Hematopoietic multipotent progenitor cell treated with erythropoietin and hydrocortisone succinate and interleukin-3 and kit ligand, for 6 days (in vitro differentiated cells): Measurements from ENCODE around the gene USP51.
"Not testable (repeated sequence)": the region's sequence is repeated elsewhere in the genome, so short reads cannot be mapped to it uniquely, and the experiment has no call there.

Source experiments
- DNase-seq: peaks from one replicate; pipeline ENCODE4 v3.0.0-alpha.2; 2015

Gene USP51

DNA sequence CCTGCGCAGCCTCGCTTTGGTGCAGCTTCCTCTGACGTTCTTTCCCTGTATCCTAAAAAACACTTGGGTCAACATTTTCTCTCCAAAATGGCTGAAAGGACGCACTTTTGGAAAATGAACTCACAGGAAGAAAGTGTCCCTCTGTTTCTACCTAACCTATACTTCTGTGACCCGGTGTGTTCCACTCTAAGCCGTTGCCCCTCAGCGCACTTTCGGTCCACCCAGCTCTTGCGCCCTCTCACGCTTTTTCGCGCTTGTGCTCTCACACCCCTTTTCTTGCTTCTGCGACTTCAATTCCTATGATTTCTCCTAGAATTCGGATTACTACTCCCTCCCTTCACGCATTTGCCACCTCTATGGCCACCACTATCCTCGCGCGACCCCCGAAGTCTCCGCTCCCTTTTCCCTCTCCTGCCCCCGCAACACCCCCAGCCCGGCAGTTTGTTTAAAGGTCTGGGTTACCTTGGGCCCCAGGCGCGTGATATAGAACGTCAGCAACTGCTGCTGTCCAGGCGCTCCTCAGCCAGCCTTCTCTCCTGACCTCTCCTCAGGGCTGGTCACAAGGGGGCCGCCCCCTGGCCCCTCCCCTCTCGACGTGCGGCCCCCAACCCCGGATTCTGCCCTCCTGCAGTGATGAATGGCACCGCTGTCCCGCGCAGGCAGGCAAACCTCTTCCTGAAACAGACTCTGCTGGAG, at the start of gene USP51:
Gene USP51, minus strand, starts transcription at position 535 of the 696 bp plus-strand sequence. CDS start 909 bp downstream, outside the sequence.
- DNase-seq, result peak; percentile 57

DNA sequence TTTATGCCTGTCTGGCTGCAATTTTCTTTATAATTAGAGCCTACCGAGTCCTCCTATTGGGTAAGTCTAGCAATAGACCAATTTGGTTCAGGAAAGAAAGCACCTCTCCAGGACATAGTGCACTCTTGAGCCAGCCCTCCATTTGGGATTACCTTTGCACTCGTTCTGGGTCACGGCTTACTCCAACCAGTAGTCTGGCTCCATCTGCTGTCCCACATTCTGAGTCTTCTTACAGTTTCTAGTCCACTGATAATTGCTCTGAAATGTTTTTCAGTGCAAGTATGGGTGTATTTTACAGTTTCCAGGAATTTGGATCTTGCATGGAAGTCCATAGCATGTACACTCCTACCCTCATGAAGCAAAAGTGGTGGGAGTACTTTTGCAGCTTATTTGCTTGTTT, 34.8 kb upstream of the USP51 start:
- DNase-seq, result peak; percentile 1

DNA sequence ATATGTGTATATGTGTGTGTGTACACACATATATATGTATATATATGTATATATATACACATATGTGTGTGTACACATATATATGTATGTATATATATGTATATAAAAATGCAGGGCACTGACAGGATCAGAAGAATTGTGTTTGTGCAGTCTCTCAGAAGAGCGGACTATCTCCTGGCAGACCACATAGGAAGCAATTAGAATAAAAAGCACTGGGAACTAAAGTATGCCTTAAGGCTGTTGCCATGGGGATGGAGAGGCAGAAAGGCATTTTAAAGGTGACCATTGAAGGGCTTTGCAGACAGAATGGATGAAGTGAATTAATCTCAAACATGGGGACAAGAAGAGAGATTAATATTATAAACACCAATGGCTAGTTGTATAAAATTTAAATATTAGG, 33.7 kb upstream of the USP51 start:
- DNase-seq, result no peak

DNA sequence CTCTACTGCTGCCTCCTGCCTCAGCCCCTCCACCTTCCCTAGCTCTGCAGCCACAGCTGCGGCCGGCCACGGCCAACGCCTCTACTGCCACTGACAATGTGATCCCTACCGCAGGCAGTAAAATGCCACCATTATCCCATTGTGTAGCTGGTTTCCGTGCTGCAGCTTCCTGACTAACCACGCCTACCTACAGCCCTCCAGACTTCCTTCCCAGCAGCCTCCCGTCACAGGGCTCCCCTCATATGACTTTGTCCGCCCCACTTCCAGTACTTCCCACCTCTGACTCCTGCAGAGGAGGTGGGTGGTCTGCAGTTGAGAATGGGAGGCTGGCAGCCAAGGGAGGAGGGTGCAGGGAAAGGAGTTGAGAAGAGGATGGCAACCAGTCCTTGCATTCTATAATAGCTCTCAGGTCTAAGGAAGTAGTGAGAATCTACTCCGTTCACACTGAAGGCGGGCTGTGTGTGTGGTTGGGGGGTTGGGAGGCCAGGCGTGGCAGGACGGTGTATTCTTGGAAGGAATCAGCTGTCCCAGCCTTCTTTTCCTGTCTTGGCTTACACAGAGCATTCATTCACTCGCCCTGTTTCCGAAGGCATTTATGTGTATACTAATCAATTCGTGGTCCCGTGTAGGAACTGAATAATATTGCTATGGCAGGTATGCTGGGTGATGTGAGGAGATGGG, 33.1 kb upstream of the USP51 start:
- no peak for DNase-seq

DNA sequence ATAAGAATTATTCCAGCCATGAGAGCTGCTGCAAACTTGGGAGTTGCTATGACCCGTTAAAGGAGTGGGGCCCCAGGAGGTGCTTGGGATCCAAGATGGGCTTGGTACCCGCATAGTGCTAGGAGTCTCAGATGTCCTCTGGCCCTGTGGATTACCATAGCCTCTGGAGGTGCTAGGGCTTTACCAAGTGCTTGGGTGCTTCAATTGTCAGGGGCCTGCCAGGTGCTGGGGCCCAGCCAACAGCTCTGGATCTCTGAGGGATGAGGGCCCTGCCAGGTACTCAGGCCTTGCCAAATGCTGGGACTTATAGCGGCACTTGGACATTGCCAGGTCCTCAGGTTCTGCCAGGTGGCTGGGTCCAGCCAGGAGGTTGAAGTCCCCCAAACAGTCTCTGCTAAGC, 32.0 kb upstream of the USP51 start:
- no peak for DNase-seq

DNA sequence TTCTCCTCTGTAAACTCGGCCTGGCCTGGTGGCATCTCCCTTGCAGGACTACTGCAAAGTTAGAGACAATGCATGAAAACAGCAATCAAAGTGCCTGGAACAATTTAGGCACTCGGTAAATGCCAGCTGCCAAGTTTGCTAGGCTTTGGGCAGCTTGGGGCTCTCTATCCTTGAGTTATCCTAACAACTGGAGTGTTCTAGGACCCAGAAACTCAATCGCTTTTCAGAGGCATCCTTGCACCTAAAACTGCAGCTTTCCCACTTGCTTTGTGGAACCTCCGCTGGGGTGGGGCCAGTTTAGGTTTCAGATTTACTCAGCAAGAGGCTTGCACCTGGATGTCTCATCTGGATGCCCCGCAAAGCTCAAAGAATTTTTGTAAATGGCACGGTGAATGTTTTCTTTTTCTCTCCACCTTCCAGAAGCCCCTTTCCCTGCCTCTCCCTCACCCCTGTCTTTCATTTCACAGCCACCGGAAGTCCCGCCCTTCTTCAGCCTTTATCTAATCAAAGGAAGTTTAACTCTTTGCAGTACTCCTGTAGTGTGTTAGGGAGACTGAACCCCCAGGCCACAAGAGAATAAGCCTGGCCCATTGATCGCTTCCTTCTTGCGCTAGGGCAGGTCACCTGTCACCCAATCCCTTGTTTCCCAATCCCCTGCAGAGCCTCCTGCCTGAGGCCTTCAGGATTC, 27.3 kb upstream of the USP51 start:
- not testable (repeated sequence) for DNase-seq

DNA sequence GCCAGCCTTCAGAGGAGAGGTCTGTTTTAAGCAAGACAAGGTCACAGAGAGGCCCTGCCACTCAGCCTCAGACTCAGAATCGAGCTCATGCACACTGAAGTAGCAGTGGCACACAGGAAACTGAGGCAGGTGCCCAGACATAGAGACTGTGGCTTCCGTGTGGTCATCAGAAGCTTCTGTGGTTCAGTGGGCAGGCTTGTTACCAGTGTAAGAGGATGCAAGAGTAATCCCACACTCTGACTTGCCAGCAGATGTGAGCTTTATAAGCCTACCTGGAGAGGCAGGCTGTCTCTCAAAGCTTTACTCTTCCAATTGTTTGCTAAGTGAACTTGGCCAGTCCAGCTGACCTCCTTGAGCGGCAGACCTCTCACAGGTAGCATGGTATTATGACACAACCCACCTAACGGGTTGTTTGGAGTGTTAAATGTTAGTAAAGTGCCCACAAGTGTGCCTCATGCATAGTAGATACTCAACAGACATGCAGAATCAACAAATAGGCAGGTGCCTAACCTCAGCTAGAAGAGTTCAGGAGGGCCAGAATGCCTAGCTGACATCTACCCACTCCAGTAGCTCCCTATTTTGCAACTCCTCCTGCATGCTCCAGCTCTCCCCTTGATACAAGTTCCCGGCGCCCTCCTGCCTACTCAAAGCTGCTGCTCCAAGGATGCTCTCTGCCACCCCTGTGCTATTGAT, 23.5 kb upstream of the USP51 start:
- DNase-seq, result not testable (repeated sequence)

DNA sequence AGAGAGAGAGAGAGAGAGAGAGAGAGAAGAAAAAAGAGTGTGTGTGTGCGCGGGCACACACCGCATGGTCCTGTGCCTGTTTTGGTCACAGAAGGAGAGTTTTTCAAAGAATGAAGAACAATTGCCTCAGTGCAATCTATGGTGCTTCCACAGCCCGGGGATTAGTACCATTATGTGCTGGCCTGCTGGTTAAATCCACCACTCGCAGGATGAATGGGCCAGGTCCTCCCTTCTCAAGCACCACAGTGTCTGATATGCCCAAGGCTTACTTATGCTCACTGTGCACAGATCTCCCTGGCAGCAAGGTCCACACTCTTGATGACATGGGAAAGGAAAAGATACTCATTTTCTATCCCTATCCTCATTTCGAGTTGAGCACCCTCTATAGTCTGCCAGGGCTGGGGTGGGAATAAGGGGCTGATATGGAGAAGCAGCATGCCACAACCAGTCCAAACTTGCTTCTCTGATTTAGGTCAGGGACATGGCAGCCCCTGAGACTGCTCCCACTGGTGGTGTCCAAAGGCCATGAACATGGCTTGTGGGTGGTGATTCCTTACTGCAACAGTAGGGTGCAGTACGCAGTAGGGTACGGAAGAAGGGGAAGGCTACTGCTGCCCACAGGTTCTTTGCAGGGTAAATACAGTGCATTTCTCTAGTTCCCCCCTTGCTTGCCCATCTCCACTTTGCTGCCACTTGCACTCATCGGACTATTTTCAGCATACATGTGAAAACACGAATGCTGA, 18.9 kb upstream of the USP51 start:
- not testable (repeated sequence) for DNase-seq

DNA sequence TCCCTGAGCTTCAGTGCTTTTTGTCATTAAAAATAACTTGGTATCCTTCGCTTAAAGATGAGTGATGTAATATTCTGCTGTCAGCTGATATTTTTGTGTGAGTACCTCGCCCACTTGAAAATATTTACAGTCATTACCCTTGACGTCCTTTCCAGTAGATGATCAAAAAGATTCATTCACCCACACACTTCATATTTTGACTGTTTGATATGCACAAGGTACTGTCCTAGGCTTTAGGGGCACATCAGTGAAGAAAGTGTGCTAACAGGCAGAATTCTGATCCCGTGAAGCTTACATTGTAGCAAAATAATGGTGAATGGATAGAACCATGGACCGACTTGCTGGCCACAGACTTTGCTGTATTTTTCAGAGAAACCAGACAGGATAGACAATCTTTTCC, 18.1 kb upstream of the USP51 start:
- not testable (repeated sequence) for DNase-seq

DNA sequence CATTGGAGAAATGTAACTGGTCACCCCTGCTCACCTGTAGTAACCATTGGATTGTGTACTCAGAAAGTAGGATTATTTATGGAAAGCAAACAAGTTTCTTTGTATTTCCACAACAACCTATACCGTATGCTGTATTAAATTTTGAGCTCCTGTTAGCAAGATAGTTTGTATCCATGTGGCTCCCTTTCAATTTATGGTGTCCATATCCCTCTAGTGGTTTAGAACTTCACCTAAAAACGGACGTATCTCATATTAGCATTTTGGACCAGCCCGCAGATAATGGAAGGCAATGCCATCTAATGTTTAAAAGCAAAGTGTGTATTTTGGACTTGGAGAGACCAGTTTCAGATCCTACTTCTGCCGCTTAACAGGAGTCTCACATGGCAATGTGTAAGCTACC, 17.4 kb upstream of the USP51 start:
- not testable (repeated sequence) for DNase-seq

DNA sequence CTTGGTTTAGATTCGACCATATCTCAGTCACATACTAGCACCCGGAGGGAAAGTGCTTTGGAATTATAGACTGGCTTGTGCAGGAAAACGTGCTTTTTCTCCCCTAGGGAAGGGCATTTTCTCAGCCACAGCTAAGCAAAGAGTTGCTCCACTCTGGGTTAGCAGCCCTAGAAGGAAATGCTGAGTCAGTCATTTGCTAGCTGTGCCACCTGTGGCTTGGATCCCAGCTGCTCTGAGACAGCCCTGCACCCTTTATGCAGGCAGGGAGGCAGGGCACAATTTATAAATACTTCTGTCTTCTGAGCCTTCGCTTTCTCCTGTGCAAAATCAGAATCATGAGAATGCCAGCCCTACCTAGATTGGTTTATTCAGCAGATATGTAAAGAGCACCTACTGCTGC, 1.3 kb upstream of the USP51 start:
- peak; percentile 33 for DNase-seq

DNA sequence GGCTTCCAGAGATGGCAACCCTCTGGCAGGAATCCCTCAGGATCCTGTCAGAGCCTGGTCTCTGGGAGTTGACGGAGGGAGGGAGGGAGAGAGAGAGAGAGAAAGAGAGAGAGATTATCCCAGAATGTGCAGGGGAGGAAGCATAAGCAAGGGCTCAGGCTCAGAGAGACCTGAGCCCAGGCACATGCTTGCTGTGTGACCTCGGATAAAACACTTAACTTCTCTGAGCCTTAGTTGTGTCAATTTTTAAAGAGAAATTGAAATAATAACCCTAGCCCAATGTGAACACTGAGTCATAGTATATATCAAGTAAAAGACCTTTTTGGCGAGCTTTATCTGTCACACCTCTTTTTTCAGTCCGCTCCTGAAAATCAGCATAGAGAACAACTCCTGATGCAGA, 473 bp upstream of the USP51 start:
- no peak for DNase-seq

DNA sequence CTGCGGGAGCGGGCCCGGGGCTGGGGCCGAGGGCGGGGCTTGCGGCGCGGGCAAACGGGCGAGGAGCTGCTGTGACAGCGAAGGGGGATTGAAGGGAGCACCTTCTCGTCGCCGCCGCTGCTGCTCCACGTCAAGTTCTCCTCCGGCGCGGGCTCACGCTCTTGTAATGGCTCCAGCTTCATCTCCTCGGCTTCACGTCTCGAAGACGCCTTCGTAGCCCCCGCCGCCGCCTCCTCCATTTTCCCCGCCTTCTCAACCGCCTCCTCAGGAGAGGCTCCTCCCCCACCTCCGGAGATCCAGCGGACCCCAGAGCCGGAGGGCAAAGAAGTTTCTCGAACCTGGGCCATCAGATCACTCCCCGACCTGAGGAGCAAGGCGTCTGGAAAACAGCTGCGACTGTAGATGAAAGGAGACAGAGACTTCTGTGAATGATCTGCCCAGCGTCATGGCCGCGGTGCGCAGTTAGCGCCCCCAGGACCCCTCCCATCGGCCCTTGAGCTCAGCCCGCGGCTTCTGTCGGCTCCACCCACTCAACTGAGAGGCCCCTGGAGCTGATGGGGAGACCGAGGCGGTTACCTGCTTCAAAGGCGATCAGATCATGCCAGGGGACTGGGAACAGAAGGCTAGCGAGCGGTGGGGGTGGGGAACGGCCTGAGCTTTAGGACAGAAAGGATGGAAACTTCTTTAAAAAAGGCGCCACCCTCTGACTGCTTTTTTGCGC, 895 bp downstream of the USP51 start:
- peak; percentile 64 for DNase-seq

DNA sequence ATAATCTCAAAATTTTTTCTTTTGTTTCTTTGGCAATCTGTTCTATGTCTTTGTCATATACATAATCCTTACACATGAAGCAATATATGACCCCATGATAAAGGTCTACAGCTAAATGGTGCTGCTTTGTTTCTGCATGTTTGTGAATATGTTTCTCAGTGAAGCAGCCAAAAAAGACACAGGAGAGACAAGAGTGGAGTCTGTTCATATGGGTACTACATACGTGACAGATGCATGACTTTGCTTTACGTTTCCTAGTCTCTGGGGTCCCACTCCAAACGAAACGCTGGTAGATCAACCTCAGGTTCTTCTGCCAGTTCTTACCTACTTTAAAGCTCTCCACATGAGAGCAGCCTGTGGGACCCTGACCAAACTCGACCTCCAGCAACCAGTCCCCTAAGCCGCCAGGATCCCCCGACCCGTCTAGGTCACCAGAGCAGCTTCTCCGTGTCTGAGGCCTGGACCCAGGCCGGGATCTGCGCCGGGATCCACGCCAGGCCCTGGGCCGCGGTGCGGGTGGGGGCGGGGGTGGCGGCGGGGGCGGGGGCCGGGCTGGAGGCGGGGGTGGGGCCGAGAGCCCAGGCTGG, 1.5 kb downstream of the USP51 start:
- peak; percentile 12 for DNase-seq

DNA sequence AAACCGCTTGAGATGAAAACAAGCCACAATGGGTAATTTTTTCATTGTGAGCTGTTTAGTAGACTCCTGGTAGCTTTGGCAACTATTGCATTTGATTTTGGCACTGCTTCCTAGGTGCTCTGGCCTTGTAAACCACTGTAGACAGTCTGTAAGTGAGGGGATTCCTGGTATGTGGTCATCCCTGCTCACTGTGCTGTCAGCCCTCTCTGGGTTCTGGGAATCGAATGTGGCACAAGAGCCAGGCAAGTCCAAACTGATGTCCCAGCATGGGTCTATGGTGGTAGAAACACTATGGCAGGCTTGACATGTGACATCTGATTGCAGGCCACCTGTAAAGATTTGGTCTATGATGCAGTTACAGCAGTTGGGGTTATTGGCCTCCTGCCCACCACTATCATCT, 2.5 kb downstream of the USP51 start:
- DNase-seq, result peak; percentile 24

DNA sequence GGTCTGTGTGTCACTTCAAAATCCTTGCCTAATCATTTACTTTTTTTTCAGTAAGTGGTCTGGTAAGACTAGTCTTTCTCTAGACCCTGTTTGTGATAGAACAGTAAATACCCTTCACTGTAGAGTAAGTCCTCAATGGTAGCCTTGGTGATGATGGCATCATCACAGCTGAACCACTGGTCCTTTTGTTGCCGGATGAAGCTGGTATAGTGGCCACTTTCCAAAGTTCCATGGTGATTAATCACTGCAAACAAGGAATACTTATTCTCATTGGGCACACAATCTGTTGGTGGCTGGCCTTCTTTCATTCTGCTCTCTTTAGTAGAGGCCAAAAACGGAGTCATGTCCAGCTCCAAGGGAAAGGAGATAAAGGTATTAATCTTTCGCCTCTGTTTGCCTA, 2.9 kb downstream of the USP51 start:
- no peak for DNase-seq

DNA sequence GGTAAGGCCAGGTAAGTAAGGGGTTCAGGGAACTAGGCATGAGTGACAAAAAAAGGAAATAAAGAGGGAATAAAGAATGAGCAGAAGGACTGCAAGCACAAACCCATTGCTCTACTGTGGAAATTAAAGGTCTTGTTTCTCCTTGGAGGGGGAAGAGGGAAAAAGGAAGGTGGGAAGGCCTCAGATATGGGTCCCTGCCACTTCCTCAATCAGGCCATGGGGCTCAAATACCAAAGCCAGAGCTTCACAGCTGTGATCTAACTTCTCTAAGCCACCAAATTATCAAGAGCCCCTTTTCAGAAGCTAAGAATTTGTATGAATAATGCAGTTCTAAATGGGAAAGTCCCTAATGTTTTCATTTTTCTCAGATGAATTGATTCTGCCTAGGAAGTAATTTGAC, 4.7 kb downstream of the USP51 start:
- no peak for DNase-seq

DNA sequence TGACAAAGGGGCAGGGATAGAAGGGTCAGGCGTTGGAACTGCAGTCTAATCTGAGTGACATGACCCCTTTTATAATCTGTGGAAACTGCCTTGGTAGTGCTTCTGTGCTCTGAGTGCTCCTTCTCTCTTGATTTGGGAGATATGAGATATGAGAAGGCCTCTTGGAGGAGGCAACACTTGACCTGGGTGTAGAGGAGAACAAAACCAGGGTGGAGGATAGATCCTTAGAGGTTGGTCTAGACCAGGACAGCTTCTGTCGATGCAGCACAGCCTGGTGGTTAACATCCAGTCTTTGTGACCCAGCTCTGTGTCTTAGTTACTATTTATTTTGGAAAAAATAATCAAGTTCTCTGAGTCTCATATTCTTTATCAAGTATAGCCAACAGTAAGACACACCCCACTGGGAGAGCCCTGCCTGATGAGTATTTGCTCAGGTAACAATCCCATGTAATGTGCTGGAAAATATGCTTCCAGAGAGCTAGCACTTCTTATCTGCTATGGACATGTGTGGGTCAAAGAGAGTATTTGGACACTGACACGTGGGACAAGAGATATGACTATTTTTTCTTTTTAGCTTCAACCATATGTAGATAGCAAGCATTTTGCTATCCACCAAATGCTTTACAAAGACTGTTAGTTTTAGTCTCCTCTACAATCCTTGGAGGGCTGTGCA, 9.1 kb downstream of the USP51 start:
- DNase-seq, result peak; percentile 51

DNA sequence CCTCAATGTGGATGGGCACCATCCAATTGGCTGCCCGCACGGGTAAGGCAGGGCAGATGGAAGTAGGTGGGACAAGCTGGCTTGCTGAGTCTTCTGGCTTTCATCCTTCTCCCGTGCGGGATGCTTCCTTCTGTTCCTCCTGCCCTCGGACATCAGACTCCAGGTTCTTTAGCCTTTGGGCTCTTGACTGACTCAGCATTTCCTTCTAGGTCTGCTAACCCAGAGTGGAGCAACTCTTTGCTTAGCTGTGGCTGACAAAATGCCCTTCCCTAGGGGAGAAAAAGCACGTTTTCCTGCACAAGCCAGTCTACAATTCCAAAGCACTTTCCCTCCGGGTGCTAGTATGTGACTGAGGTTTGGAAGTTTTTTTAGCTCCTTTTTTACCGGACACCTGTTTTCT, 9.7 kb downstream of the USP51 start:
- not testable (repeated sequence) for DNase-seq

DNA sequence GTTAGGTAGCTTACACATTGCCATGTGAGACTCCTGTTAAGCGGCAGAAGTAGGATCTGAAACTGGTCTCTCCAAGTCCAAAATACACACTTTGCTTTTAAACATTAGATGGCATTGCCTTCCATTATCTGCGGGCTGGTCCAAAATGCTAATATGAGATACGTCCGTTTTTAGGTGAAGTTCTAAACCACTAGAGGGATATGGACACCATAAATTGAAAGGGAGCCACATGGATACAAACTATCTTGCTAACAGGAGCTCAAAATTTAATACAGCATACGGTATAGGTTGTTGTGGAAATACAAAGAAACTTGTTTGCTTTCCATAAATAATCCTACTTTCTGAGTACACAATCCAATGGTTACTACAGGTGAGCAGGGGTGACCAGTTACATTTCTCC, 23.9 kb downstream of the USP51 start:
- DNase-seq, result not testable (repeated sequence)

DNA sequence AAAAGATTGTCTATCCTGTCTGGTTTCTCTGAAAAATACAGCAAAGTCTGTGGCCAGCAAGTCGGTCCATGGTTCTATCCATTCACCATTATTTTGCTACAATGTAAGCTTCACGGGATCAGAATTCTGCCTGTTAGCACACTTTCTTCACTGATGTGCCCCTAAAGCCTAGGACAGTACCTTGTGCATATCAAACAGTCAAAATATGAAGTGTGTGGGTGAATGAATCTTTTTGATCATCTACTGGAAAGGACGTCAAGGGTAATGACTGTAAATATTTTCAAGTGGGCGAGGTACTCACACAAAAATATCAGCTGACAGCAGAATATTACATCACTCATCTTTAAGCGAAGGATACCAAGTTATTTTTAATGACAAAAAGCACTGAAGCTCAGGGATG, 24.5 kb downstream of the USP51 start:
- DNase-seq, result not testable (repeated sequence)
